H1 (cell line): ENCODE measurements around the gene GRID1.

ENCODE experiments used
- ATF3 ChIP-seq: IDR thresholded peaks from 2 replicates; pipeline ENCODE4 v1.6.1; 2011; ENCODE audit warnings: low read depth, mild to moderate bottlenecking, low read length; ENCODE audit not compliant: insufficient read depth
- CTCF ChIP-seq, 3 experiments: IDR thresholded peaks; 1 replicate in 2 of 3; 2 replicates in 1 of 3; pipeline versions ENCODE4 v1.5.1 to v1.6.1; 2011; ENCODE audit warnings: low read length in 3 of 3, mild to moderate bottlenecking in 3 of 3, inconsistent platforms in 2 of 3, low read depth in 1 of 3, moderate library complexity in 1 of 3; ENCODE audit not compliant: insufficient read depth in 1 of 3; ENCODE audit errors: control extremely low read depth in 1 of 3
- EZH2 ChIP-seq: fragments of 200-600 bp; sonication (generic); IDR thresholded peaks from 2 replicates; pipeline ENCODE4 v1.7.1; 2012; ENCODE audit warnings: low read depth, mild to moderate bottlenecking, moderate library complexity, low read length, inconsistent platforms; ENCODE audit not compliant: severe bottlenecking
- FOSL1 ChIP-seq: IDR thresholded peaks from 2 replicates; pipeline ENCODE4 v1.6.1; 2011; ENCODE audit warnings: mild to moderate bottlenecking, low read depth, low read length, moderate library complexity; ENCODE audit not compliant: insufficient read depth
- JUN ChIP-seq: IDR thresholded peaks from 2 replicates; pipeline ENCODE4 v1.6.1; 2011; ENCODE audit warnings: low read depth, mild to moderate bottlenecking, improper control_type of control experiment, low read length
- POLR2A ChIP-seq, 2 experiments: IDR thresholded peaks; 1 replicate in 1 of 2; 2 replicates in 1 of 2; pipeline ENCODE4 v1.6.1; 2011; ENCODE audit warnings: low read depth in 2 of 2, low read length in 2 of 2, mild to moderate bottlenecking in 2 of 2; ENCODE audit errors: control extremely low read depth in 1 of 2
- RFX5 ChIP-seq: IDR thresholded peaks from 2 replicates; pipeline ENCODE4 v1.6.1; 2011; ENCODE audit warnings: low read depth, low read length, improper control_type of control experiment, borderline replicate concordance
- SIN3A ChIP-seq, 2 experiments: IDR thresholded peaks in 1 of 2; conservative IDR thresholded peaks in 1 of 2; 2 replicates each; pipeline ENCODE4 v1.6.1; 2011 to 2012; ENCODE audit warnings: low read length in 2 of 2, improper control_type of control experiment in 1 of 2, low read depth in 1 of 2, mild to moderate bottlenecking in 1 of 2
- SP4 ChIP-seq: IDR thresholded peaks from 2 replicates; pipeline ENCODE4 v1.6.1; 2012; ENCODE audit warnings: low read length, inconsistent platforms

- TF ChIP-seq RFX5, result no peak
- no peak for TF ChIP-seq CTCF (IDR thresholded peaks at IDR 0.05; ENCODE audit: control extremely low read depth in 1 of 3, insufficient read depth in 1 of 3, low read depth in 1 of 3, low read length in 3 of 3)
- no peak for TF ChIP-seq ATF3
- no peak for TF ChIP-seq FOSL1
- no peak for TF ChIP-seq POLR2A (IDR thresholded peaks at IDR 0.05; ENCODE audit: control extremely low read depth in 1 of 2, low read depth in 2 of 2, low read length in 2 of 2)
- TF ChIP-seq EZH2, result no peak
- TF ChIP-seq SP4, result no peak
- no peak for TF ChIP-seq SIN3A (conservative IDR thresholded peaks at IDR 0.05 in 1 of 2, IDR thresholded peaks at IDR 0.05 in 1 of 2; ENCODE audit: low read depth in 1 of 2, low read length in 2 of 2)
- no peak for TF ChIP-seq JUN
Measured at GRCh38 chr10:86121200-86121599, 245.4 kb downstream of the GRID1 start.
